ENCODE measurements around the gene WNT10A.

GRCh38 chr2:218925434-218925833, 44.8 kb downstream of the WNT10A start:
- TF ChIP-seq CEBPB (IDR thresholded peaks at IDR 0.05; ENCODE audit: low read depth, low read length) (no peak), CTCF (IDR thresholded peaks at IDR 0.05; ENCODE audit: control extremely low read depth in 1 of 3, insufficient read depth in 1 of 3, low read depth in 1 of 3, low read length in 3 of 3) (no peak), POLR2AphosphoS5 (IDR thresholded peaks at IDR 0.05; ENCODE audit: low read depth, low read length) (no peak), EP300 (IDR thresholded peaks at IDR 0.05; ENCODE audit: borderline replicate concordance in 1 of 2, low read depth in 2 of 2, low read length in 2 of 2) (no peak), BACH1 (IDR thresholded peaks at IDR 0.05; ENCODE audit: low read length) (no peak), USF2 (IDR thresholded peaks at IDR 0.05; ENCODE audit: low read length) (no peak), RXRA (IDR thresholded peaks at IDR 0.05; ENCODE audit: insufficient read depth, low read depth, low read length) (no peak)

Data from H1 (cell line).